ENCODE results near the gene CDC42BPG.
"Not testable (repeated sequence)": the region's sequence is repeated elsewhere in the genome, so short reads cannot be mapped to it uniquely, and the experiment has no call there.

Gene CDC42BPG

DNA sequence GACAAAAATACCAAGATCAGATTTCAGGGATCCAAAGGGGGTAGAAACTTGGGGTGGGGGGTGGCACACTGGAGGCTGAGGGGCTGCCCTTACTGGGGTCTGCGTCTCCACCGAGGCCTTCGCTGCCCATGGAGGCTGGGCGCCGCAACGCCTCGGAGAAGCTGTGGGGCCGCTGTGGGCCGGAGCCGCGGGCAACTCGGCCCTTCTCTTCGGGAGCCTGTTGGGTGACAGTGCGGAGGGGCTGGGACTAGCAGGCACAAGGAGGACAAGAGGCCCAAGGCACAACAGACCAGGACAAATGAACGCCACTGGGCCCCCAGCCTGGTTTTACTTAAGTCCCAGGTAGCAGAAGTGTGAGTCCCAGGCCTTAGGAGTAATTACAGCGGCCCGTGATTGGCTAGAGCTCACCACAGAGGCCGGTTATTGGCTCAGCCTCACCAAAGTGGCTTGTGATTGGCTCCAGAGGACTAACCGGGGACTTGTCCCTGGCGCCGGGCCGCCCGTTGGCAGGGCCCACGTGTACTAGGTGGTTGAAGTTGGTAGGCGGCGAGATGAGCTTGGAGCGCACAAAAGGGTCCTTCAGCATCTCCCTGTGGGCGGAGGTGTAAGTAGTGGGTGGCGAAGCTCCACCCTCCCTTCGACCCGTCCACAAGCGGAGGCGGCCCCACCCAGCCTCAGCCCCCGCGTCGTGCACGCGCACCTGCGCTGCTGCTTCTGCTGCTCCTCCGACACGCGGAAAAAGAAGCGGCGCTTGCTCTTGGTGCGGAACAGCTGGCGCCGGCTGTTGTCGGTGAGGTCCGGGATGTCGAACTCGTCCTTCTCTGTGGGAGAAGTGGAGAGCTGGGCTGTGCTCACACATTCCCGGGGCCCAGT is 17.6 kb downstream of the CDC42BPG start:
- H3K79me2 ChIP-seq (ENCODE audit: low read length) = no peaks in the 10 kb centered on the region
- no peaks in the 10 kb centered on the region for H3K36me3 ChIP-seq (replicated peaks; ENCODE audit: low read depth, low read length)
- no peaks in the 10 kb centered on the region for H3K27me3 ChIP-seq (ENCODE audit: low read depth, low read length)
- no peak overlapping the region for H3K27ac ChIP-seq (ENCODE audit: low read length)
- no peaks in the 10 kb centered on the region for H3K4me1 ChIP-seq (ENCODE audit: low read length)
- H3K9me3 ChIP-seq (ENCODE audit: insufficient read depth, low read length) = no peaks in the 10 kb centered on the region
- H2AFZ ChIP-seq (ENCODE audit: low read depth, low read length) = no peak overlapping the region
- no peak overlapping the region for H3K4me2 ChIP-seq (ENCODE audit: low read length)
- no peak overlapping the region for H3K4me3 ChIP-seq (ENCODE audit: low read length)
- no peak for TF ChIP-seq EZH2phosphoT487 (IDR thresholded peaks at IDR 0.05; ENCODE audit: low read depth)
- TF ChIP-seq, protein P1, sequence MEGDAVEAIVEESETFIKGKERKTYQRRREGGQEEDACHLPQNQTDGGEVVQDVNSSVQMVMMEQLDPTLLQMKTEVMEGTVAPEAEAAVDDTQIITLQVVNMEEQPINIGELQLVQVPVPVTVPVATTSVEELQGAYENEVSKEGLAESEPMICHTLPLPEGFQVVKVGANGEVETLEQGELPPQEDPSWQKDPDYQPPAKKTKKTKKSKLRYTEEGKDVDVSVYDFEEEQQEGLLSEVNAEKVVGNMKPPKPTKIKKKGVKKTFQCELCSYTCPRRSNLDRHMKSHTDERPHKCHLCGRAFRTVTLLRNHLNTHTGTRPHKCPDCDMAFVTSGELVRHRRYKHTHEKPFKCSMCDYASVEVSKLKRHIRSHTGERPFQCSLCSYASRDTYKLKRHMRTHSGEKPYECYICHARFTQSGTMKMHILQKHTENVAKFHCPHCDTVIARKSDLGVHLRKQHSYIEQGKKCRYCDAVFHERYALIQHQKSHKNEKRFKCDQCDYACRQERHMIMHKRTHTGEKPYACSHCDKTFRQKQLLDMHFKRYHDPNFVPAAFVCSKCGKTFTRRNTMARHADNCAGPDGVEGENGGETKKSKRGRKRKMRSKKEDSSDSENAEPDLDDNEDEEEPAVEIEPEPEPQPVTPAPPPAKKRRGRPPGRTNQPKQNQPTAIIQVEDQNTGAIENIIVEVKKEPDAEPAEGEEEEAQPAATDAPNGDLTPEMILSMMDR (IDR thresholded peaks at IDR 0.05; ENCODE audit: low read depth, low read length) = no peak
- no peaks in the 10 kb centered on the region for H4K20me1 ChIP-seq (ENCODE audit: insufficient read depth, low read length)
- no peak overlapping the region for H3K9ac ChIP-seq (ENCODE audit: low read length)

DNA sequence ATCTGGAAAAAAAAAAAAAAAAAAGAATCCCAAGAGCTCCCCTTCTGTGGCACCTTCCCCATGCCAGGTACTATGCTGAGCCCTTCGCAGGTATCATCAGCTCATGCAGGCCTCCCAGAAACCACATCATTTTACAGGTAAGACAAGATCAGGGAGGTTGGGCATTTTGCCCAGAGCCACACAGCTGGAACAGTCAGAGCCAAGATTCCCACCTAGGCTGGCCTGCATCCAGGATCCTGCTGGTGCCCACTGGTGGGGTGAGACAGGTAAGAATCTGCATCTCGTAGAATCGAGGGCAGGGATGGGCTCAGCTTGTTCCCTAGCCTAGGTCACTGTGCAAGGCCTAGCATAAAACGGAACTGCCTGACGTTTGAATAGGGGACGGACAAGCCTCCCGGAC is 18.4 kb downstream of the CDC42BPG start:
- H4K20me1 ChIP-seq (ENCODE audit: insufficient read depth, low read length) = no peaks in the 10 kb centered on the region
- no peak for TF ChIP-seq EZH2phosphoT487 (IDR thresholded peaks at IDR 0.05; ENCODE audit: low read depth)
- TF ChIP-seq, protein P1 (IDR thresholded peaks at IDR 0.05; ENCODE audit: low read depth, low read length) = no peak
- no peaks in the 10 kb centered on the region for H3K36me3 ChIP-seq (replicated peaks; ENCODE audit: low read depth, low read length)
- H3K9ac ChIP-seq (ENCODE audit: low read length) = no peak overlapping the region
- H3K9me3 ChIP-seq (ENCODE audit: insufficient read depth, low read length) = no peaks in the 10 kb centered on the region
- no peak overlapping the region for H2AFZ ChIP-seq (ENCODE audit: low read depth, low read length)
- H3K4me3 ChIP-seq (ENCODE audit: low read length) = no peak overlapping the region
- H3K79me2 ChIP-seq (ENCODE audit: low read length) = no peaks in the 10 kb centered on the region
- H3K27me3 ChIP-seq (ENCODE audit: low read depth, low read length) = no peaks in the 10 kb centered on the region
- no peak overlapping the region for H3K4me2 ChIP-seq (ENCODE audit: low read length)
- no peaks in the 10 kb centered on the region for H3K4me1 ChIP-seq (ENCODE audit: low read length)
- no peak overlapping the region for H3K27ac ChIP-seq (ENCODE audit: low read length)

GRCh38 chr11:64823568-64824119 is 20.8 kb downstream of the CDC42BPG start:
- Histone ChIP-seq H3K4me2 (ENCODE audit: low read length) (no peak overlapping the region), H3K9ac (ENCODE audit: low read length) (no peak overlapping the region), H3K4me3 (ENCODE audit: low read length) (no peak overlapping the region), H3K4me1 (ENCODE audit: low read length) (no peaks in the 10 kb centered on the region), H3K27ac (ENCODE audit: low read length) (no peak overlapping the region), H4K20me1 (ENCODE audit: insufficient read depth, low read length) (no peaks in the 10 kb centered on the region), H3K36me3 (replicated peaks; ENCODE audit: low read depth, low read length) (no peaks in the 10 kb centered on the region), H3K9me3 (ENCODE audit: insufficient read depth, low read length) (no peaks in the 10 kb centered on the region), H2AFZ (ENCODE audit: low read depth, low read length) (no peak overlapping the region), H3K79me2 (ENCODE audit: low read length) (no peaks in the 10 kb centered on the region), H3K27me3 (ENCODE audit: low read depth, low read length) (no peaks in the 10 kb centered on the region)
- TF ChIP-seq, protein P1 (IDR thresholded peaks at IDR 0.05; ENCODE audit: low read depth, low read length) = no peak
- no peak for TF ChIP-seq EZH2phosphoT487 (IDR thresholded peaks at IDR 0.05; ENCODE audit: low read depth)

- no peaks in the 10 kb centered on the region for H4K20me1 ChIP-seq (ENCODE audit: insufficient read depth, low read length)
These were observed 27.0 kb downstream of the CDC42BPG start for GRCh38 chr11:64817476-64817875.

GRCh38 chr11:64815433-64815832 is 29.0 kb downstream of the CDC42BPG start:
- not testable (repeated sequence) for H3K79me2 ChIP-seq (ENCODE audit: low read length); H3K27ac ChIP-seq (ENCODE audit: low read length); H3K4me2 ChIP-seq (ENCODE audit: low read length)

More at GRCh38 chr11:64817476-64817875, 27.0 kb downstream of the CDC42BPG start:
- Histone ChIP-seq H3K9me3 (ENCODE audit: insufficient read depth, low read length) (no peaks in the 10 kb centered on the region), H3K4me2 (ENCODE audit: low read length) (no peak overlapping the region), H3K9ac (ENCODE audit: low read length) (no peak overlapping the region), H3K27me3 (ENCODE audit: low read depth, low read length) (no peaks in the 10 kb centered on the region), H2AFZ (ENCODE audit: low read depth, low read length) (no peak overlapping the region), H3K4me1 (ENCODE audit: low read length) (no peaks in the 10 kb centered on the region), H3K79me2 (ENCODE audit: low read length) (no peaks in the 10 kb centered on the region), H3K36me3 (replicated peaks; ENCODE audit: low read depth, low read length) (no peaks in the 10 kb centered on the region), H3K27ac (ENCODE audit: low read length) (no peak overlapping the region), H3K4me3 (ENCODE audit: low read length) (no peak overlapping the region)
- no peak for TF ChIP-seq EZH2phosphoT487 (IDR thresholded peaks at IDR 0.05; ENCODE audit: low read depth)
- TF ChIP-seq, protein P1 (IDR thresholded peaks at IDR 0.05; ENCODE audit: low read depth, low read length) = no peak

More at GRCh38 chr11:64815433-64815832, 29.0 kb downstream of the CDC42BPG start:
- H3K9ac ChIP-seq (ENCODE audit: low read length); H3K4me1 ChIP-seq (ENCODE audit: low read length); H2AFZ ChIP-seq (ENCODE audit: low read depth, low read length); H3K27me3 ChIP-seq (ENCODE audit: low read depth, low read length); H4K20me1 ChIP-seq (ENCODE audit: insufficient read depth, low read length); H3K9me3 ChIP-seq (ENCODE audit: insufficient read depth, low read length); H3K36me3 ChIP-seq (replicated peaks; ENCODE audit: low read depth, low read length); H3K4me3 ChIP-seq (ENCODE audit: low read length): not testable (repeated sequence)

Measured in OCI-LY3 (cell line).